Sigmoid colon (tissue), 7 donors: ENCODE measurements around the gene ZFAND4. TPM values are rescaled to one million over a fixed set of nuclear protein-coding genes. Genes with fewer than 3 reads are reported as not detected.

ENCODE experiments used
- DNase-seq: peaks from one replicate; pipeline ENCODE4 v3.0.0-alpha.2; 2019
- H3K27ac ChIP-seq, 4 donors: fragments of 200-600 bp; sonication (generic); one replicate each; pipeline ENCODE4 v1.5.1; 2016 to 2019; ENCODE audit warnings: mild to moderate bottlenecking in 1 of 4
- H3K27me3 ChIP-seq, 3 donors: fragments of 200-600 bp; sonication (generic); one replicate each; pipeline ENCODE4 v1.5.1; 2019; ENCODE audit warnings: mild to moderate bottlenecking in 1 of 3
- H3K36me3 ChIP-seq, 4 donors: fragments of 200-600 bp; sonication (generic); one replicate each; pipeline ENCODE4 v1.5.1; 2016 to 2019
- H3K4me1 ChIP-seq, 4 donors: fragments of 200-600 bp; sonication (generic); one replicate each; pipeline ENCODE4 v1.5.1; 2017 to 2019
- H3K4me3 ChIP-seq, 4 donors: fragments of 200-600 bp; sonication (generic); one replicate each; pipeline ENCODE4 v1.5.1; 2017 to 2019; ENCODE audit warnings: mild to moderate bottlenecking in 2 of 4, moderate library complexity in 1 of 4
- H3K9me3 ChIP-seq, 4 donors: fragments of 200-600 bp in 3 of 4; sonication (generic) in 3 of 4; one replicate each; pipeline versions ENCODE4 v1.5.1 to v1.6.1; 2013 to 2019
- EP300 ChIP-seq, 4 donors: sonication (generic); formaldehyde crosslinking; IDR thresholded peaks; one replicate each; pipeline ENCODE4 v1.6.1; 2017; ENCODE audit warnings: antibody characterized with exemption in 4 of 4
- POLR2A ChIP-seq, 2 donors: fragments of 450-650 bp; IDR thresholded peaks; one replicate each; pipeline ENCODE4 v1.6.1; 2016; ENCODE audit warnings: antibody characterized with exemption in 2 of 2, mild to moderate bottlenecking in 2 of 2, moderate library complexity in 2 of 2
- POLR2AphosphoS5 ChIP-seq, 4 donors: sonication (generic); formaldehyde crosslinking; IDR thresholded peaks; one replicate each; pipeline ENCODE4 v1.6.1; 2017; ENCODE audit warnings: antibody characterized with exemption in 4 of 4
- WGBS, 2 donors: extraction: QIAGEN DNeasy Blood & Tissue Kit; methylation state at CpG; one replicate each; pipeline ENCODE4 v1.1.7; 2013; 5-methylcytosine and 5-hydroxymethylcytosine counted together
- intact Hi-C: fragments of 100-400 bp; cut with DNase I; formaldehyde crosslinking; loops from one replicate; pipeline ENCODE4 v1.15.1; 2023
- polyA plus RNA-seq, 3 donors: library from polyadenylated mRNA; stranded (reverse); fragments of 200-250 nt; gene quantifications; one replicate each; pipeline ENCODE4 v1.2.3, GENCODE V29; 2013
- total RNA-seq, 4 donors: library from RNA; depleted of rRNA; stranded (reverse); fragments of >200 nt; gene quantifications; one replicate each; pipeline ENCODE4 v1.1.0, GENCODE V29; 2016
- TF ChIP-seq, protein P1 (sequence below), 4 experiments: fragments of 450-650 bp in 3 of 4; fragments of 200-600 bp in 1 of 4; IDR thresholded peaks; one replicate each; pipeline ENCODE4 v1.5.1; 2016 to 2019; ENCODE audit warnings: antibody characterized with exemption in 4 of 4, mild to moderate bottlenecking in 3 of 4, moderate library complexity in 2 of 4
- donor health status: healthy with polysubstance abuse.
- donor health status: Bipolar disorder and iron deficiency.
- donor health status: healthy.

ZFAND4 gene
- total and polyA plus RNA-seq, 7 donors = 4.2 to 24.2 (median 13.9) TPM

DNA sequence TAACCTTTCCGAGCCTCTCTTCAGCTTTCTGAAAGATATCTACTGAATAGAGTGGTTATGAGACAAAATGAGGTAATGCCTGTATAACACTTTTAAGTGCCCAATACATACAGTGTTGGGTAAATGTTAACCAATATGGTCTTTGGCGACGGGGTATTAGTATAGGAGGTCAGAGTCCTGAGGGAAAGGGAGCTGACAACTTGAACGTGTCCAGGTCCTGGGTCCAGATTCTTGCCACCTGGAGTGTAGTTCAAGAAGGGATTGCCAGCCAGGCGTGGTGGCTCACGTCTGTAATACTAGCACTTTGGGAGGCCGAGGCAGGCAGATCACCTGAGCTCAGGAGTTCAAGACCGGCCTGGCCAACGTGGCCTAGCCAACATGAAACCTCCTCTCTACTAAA is 76.0 kb downstream of the ZFAND4 start:
- Histone ChIP-seq H3K27ac (no peak overlapping the region), H3K27me3 (peaks cover 3 to 15% (median 10%) of the 10 kb centered on the region in 3 donors), H3K4me1 (peaks cover 0 to 26% (median 20%) of the 10 kb centered on the region in 4 donors), H3K4me3 (no peak overlapping the region), H3K36me3 (no peaks in the 10 kb centered on the region), H3K9me3 (no peaks in the 10 kb centered on the region)
- TF ChIP-seq POLR2AphosphoS5 (IDR thresholded peaks at IDR 0.05) (no peak), POLR2A (IDR thresholded peaks at IDR 0.05) (no peak), EP300 (IDR thresholded peaks at IDR 0.05) (no peak)
- TF ChIP-seq, protein P1, sequence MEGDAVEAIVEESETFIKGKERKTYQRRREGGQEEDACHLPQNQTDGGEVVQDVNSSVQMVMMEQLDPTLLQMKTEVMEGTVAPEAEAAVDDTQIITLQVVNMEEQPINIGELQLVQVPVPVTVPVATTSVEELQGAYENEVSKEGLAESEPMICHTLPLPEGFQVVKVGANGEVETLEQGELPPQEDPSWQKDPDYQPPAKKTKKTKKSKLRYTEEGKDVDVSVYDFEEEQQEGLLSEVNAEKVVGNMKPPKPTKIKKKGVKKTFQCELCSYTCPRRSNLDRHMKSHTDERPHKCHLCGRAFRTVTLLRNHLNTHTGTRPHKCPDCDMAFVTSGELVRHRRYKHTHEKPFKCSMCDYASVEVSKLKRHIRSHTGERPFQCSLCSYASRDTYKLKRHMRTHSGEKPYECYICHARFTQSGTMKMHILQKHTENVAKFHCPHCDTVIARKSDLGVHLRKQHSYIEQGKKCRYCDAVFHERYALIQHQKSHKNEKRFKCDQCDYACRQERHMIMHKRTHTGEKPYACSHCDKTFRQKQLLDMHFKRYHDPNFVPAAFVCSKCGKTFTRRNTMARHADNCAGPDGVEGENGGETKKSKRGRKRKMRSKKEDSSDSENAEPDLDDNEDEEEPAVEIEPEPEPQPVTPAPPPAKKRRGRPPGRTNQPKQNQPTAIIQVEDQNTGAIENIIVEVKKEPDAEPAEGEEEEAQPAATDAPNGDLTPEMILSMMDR (IDR thresholded peaks at IDR 0.05) = no peak
- WGBS, 2 donors = 46 to 80% methylated on average over 9 of the region's 9 CpGs
- intact Hi-C loops = no loop called here
- DNase-seq = no peak

DNA sequence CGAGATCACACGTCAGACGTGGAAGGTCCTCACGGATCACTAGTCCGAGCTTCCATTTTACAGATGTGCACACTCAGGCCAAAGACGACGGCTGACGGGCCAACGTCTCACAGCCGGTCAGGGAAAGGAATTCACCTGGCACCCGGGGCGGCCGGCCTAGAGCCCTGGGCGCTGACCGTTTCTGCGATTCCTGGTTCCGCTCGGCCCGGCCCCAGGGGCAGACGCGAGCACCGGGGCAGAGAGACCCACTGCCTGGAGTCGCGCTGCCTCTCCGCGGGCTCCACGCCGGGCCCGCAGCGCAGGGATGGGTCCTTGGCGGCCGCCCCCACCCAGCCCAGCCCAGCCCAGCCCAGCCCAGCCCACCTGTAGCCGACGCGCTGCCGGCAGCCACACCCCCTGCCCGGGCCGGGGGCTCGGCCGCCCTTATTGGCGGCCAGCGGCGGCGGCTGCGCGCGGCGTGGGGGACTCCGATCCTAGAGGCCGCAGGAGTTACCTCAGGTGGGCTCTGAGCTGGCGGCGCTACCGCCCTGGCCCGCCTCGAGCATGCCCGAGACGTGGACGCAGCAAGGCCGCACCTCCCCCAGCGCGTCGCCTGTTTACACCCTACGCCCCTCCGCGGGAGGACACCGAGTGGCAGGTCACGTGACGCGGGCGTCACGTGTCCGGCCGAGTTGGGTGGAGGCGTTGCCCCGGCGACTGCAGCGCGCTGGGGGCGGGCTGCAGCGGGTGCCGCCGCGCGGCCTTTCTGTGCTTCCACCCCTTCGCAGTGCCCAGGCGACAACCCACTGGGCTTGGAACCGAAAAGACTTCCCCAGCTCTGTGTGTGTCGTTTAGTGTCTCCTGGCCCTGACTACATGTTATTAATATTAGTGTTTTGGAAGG is 78.1 kb downstream of the ZFAND4 start:
- DNase-seq = peak; percentile 95
- 0% methylated on average over 88 of the region's 88 CpGs for WGBS, 2 donors
- H3K27me3 ChIP-seq = peaks cover 0 to under 1% (median 0%) of the 10 kb centered on the region in 3 donors
- TF ChIP-seq POLR2AphosphoS5 (IDR thresholded peaks at IDR 0.05) (peak; percentile 32 to 88 (median 79)), EP300 (IDR thresholded peaks at IDR 0.05) (peak in 1 of 4 donors; percentile 33)
- TF ChIP-seq, protein P1 (IDR thresholded peaks at IDR 0.05) = no peak
- peaks cover 0 to 26% (median 17%) of the 10 kb centered on the region in 4 donors for H3K4me1 ChIP-seq
- no peaks in the 10 kb centered on the region for H3K9me3 ChIP-seq
- intact Hi-C loops = loop anchor here (2.0 to 5.0 kb wide), 2 partner anchors 78 to 130 kb away; partner anchors contain the start of gene ZFAND4
- H3K4me3 ChIP-seq = peak overlapping the region; percentile 61 to 98 (median 82)
- peaks cover 0 to 7% (median 0%) of the 10 kb centered on the region in 4 donors for H3K36me3 ChIP-seq
- H3K27ac ChIP-seq = peak overlapping the region; percentile 66 to 81 (median 74)

DNA sequence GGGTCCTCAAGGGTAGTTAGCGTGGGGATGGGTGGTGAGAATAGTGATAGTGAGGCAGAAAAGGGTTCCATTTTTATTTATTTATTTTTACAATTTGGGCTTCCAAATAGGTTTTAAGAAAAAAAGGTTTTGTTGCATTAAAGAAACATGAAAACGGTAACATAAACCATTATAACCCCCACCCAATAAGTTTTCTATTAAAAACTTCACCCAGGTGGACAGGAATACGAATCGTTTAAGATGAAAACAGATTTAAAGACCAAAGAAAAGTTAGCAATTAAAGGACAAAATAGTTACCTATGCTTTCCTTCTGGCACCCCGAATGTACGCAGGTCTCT is 78.7 kb downstream of the ZFAND4 start:
- 5 to 14% methylated on average over 6 of the region's 6 CpGs for WGBS, 2 donors
- Histone ChIP-seq H3K27me3 (no peaks in the 10 kb centered on the region), H3K4me1 (peaks cover 0 to 26% (median 17%) of the 10 kb centered on the region in 4 donors), H3K4me3 (peak overlapping the region; percentile 61 to 98 (median 82)), H3K36me3 (peaks cover 0 to 7% (median 0%) of the 10 kb centered on the region in 4 donors), H3K27ac (peak overlapping the region in 3 of 4 donors; percentile 71 to 81 (median 76)), H3K9me3 (no peaks in the 10 kb centered on the region)
- intact Hi-C loops = loop anchor here (2.0 to 5.0 kb wide), 2 partner anchors 78 to 129 kb away; partner anchors contain the start of gene ZFAND4
- no peak for DNase-seq
- TF ChIP-seq EP300 (IDR thresholded peaks at IDR 0.05) = no peak
- no peak for TF ChIP-seq POLR2AphosphoS5 (IDR thresholded peaks at IDR 0.05)
- TF ChIP-seq, protein P1 (IDR thresholded peaks at IDR 0.05) = no peak
- no peak for TF ChIP-seq POLR2A (IDR thresholded peaks at IDR 0.05)

DNA sequence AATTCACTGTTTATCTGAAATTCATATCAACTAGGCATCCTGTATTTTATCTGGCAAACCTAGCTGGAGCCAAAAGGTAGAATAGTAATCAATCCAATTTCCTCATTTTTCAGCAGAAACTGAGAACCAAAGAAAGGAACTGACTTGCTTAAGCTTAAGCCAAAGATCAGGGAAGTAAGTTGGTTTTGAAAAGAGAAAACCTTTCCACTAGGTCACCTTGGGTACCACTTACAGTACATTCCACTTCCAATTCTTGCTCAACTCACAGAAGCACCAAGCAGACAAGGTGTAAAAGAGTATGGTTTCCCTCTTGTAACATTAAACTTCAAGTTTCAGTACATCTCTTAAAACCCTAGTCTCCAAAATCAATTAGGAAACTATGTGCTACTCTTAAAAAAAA is 79.6 kb downstream of the ZFAND4 start:
- no peaks in the 10 kb centered on the region for H3K27me3 ChIP-seq
- TF ChIP-seq POLR2AphosphoS5 (IDR thresholded peaks at IDR 0.05) = no peak
- intact Hi-C loops = loop anchor here (5.0 kb wide), 1 partner anchor 79 kb away; the partner anchor contains the start of gene ZFAND4
- H3K36me3 ChIP-seq = peaks cover 0 to 7% (median 0%) of the 10 kb centered on the region in 4 donors
- no peaks in the 10 kb centered on the region for H3K9me3 ChIP-seq
- peaks cover 0 to 26% (median 17%) of the 10 kb centered on the region in 4 donors for H3K4me1 ChIP-seq
- peak overlapping the region in 1 of 4 donors; percentile 98 for H3K4me3 ChIP-seq
- DNase-seq = no peak
- no peak overlapping the region for H3K27ac ChIP-seq

DNA sequence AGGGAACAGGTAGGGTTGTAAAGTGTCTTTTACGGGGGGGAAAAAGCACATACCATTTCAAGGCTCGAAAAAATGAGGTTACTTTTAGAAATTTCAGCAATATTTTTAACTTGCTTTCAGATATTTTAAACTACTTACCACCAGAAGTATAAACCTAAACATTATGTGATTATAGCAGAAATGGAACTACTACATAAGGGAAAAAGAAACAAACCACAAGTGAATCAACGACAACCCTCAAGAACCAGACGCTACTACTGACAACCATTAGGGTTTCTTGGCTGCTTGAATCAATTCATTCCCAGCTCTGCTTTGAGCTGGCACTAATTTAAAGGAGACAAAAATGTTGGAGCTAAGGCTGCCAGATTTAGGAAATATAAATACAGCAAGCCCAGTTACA is 80.1 kb downstream of the ZFAND4 start:
- H3K4me1 ChIP-seq = peaks cover 0 to 26% (median 17%) of the 10 kb centered on the region in 4 donors
- WGBS, 2 donors = 5 to 47% methylated on average over 4 of the region's 4 CpGs
- intact Hi-C loops = loop anchor here (5.0 kb wide), 1 partner anchor 80 kb away; the partner anchor contains the start of gene ZFAND4
- H3K27ac ChIP-seq = no peak overlapping the region
- peaks cover 0 to 7% (median 0%) of the 10 kb centered on the region in 4 donors for H3K36me3 ChIP-seq
- no peak overlapping the region for H3K4me3 ChIP-seq
- DNase-seq = no peak
- H3K9me3 ChIP-seq = no peaks in the 10 kb centered on the region
- TF ChIP-seq EP300 (IDR thresholded peaks at IDR 0.05) = no peak
- no peak for TF ChIP-seq POLR2A (IDR thresholded peaks at IDR 0.05)
- no peak for TF ChIP-seq POLR2AphosphoS5 (IDR thresholded peaks at IDR 0.05)
- TF ChIP-seq, protein P1 (IDR thresholded peaks at IDR 0.05) = no peak
- no peaks in the 10 kb centered on the region for H3K27me3 ChIP-seq
